ENCODE results near the gene HMGCS1.

GRCh38 chr5:43353668-43354067 lies 40.5 kb upstream of the HMGCS1 start:
- TF ChIP-seq CTCF (IDR thresholded peaks at IDR 0.05), result no peak
- no peak for TF ChIP-seq ZFX (IDR thresholded peaks at IDR 0.05; ENCODE audit: borderline replicate concordance)

Data from 22Rv1 (cell line).